ENCODE results near the gene SYT15B.
"Not testable (repeated sequence)": the region's sequence is repeated elsewhere in the genome, so short reads cannot be mapped to it uniquely, and the experiment has no call there.

DNA sequence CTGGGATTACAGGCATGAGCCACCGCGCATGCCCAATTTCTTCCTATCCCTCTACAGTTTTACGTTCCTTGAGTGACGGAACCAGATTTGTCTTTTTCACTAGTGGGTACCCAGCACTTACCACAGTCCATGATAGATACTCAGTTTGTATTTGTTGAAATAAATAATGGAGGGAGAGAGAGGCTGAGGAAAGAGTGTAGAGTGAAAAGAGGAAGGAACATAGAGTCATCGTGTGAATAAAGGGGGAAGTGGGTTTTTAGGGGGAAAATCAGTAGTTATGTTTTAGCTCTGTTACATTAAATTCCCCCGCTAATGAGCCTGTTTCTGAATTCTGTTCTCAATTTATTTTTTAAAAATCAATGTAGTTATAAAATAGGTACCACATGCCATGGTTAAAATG is 37.7 kb downstream of the SYT15B start:
- TF ChIP-seq, protein P1, sequence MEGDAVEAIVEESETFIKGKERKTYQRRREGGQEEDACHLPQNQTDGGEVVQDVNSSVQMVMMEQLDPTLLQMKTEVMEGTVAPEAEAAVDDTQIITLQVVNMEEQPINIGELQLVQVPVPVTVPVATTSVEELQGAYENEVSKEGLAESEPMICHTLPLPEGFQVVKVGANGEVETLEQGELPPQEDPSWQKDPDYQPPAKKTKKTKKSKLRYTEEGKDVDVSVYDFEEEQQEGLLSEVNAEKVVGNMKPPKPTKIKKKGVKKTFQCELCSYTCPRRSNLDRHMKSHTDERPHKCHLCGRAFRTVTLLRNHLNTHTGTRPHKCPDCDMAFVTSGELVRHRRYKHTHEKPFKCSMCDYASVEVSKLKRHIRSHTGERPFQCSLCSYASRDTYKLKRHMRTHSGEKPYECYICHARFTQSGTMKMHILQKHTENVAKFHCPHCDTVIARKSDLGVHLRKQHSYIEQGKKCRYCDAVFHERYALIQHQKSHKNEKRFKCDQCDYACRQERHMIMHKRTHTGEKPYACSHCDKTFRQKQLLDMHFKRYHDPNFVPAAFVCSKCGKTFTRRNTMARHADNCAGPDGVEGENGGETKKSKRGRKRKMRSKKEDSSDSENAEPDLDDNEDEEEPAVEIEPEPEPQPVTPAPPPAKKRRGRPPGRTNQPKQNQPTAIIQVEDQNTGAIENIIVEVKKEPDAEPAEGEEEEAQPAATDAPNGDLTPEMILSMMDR (conservative IDR thresholded peaks at IDR 0.05; ENCODE audit: low read depth, low read length) = not testable (repeated sequence)
- TF ChIP-seq EZH2 (IDR thresholded peaks at IDR 0.05; ENCODE audit: low read length, unreplicated experiment) = not testable (repeated sequence)

All from PC-3 (cell line).